Neural cell (in vitro differentiated cells): Measurements from ENCODE around the gene LHFPL6. TPM values are rescaled to one million over a fixed set of nuclear protein-coding genes. Genes with fewer than 3 reads are reported as not detected.

Experiments used
- H2AFZ ChIP-seq: fragments of 200-600, 300-800 bp; sonication (generic), shearing (Covaris generic); 2 replicates; pipeline ENCODE4 v1.6.0; 2014; ENCODE audit warnings: low read depth, mild to moderate bottlenecking, antibody characterized with exemption, low read length, moderate library complexity
- H3F3A ChIP-seq: fragments of 200-600 bp; shearing (Covaris generic); 2 replicates; pipeline ENCODE4 v1.6.1; 2016; ENCODE audit warnings: mild to moderate bottlenecking, moderate library complexity, mixed read lengths, antibody characterized with exemption, low read length; ENCODE audit not compliant: insufficient read depth, poor library complexity, severe bottlenecking
- H3K27ac ChIP-seq: fragments of 200-600, 300-800 bp; sonication (generic), shearing (Covaris generic); 2 replicates; pipeline ENCODE4 v1.5.1; 2014; ENCODE audit warnings: mild to moderate bottlenecking, low read length, moderate library complexity
- H3K27me3 ChIP-seq: fragments of 300-800, 200-600 bp; sonication (generic), shearing (Covaris generic); 2 replicates; pipeline ENCODE4 v1.6.0; 2014; ENCODE audit warnings: mild to moderate bottlenecking, low read depth, low read length, moderate library complexity; ENCODE audit not compliant: insufficient read depth
- H3K36me3 ChIP-seq: fragments of 300-800, 200-600 bp; sonication (generic), shearing (Covaris generic); 2 replicates; pipeline ENCODE4 v1.5.1; 2014; ENCODE audit warnings: mild to moderate bottlenecking, antibody characterized with exemption, low read length, moderate library complexity; ENCODE audit not compliant: insufficient read depth
- H3K4me2 ChIP-seq: fragments of 300-800, 200-600 bp; sonication (generic), shearing (Covaris generic); 2 replicates; pipeline ENCODE4 v1.6.0; 2014; ENCODE audit warnings: mild to moderate bottlenecking, low read length
- H3K4me3 ChIP-seq: fragments of 300-800, 200-600 bp; sonication (generic), shearing (Covaris generic); 2 replicates; pipeline ENCODE4 v1.5.1; 2014; ENCODE audit warnings: mild to moderate bottlenecking, low read length, moderate library complexity
- H3K79me2 ChIP-seq: fragments of 200-600 bp; shearing (Covaris generic); replicated peaks from 2 replicates; pipeline ENCODE4 v1.6.0; 2014; ENCODE audit warnings: mild to moderate bottlenecking, low read length, moderate library complexity; ENCODE audit not compliant: insufficient read depth
- H3K9ac ChIP-seq: fragments of 300-800, 200-600 bp; sonication (generic), shearing (Covaris generic); 2 replicates; pipeline ENCODE4 v1.6.1; 2016; ENCODE audit warnings: mild to moderate bottlenecking, low read length, mixed read lengths
- H3K9me2 ChIP-seq: fragments of 200-600 bp; shearing (Covaris generic); 2 replicates; pipeline ENCODE4 v1.6.1; 2016; ENCODE audit warnings: mild to moderate bottlenecking, low read length, mixed read lengths; ENCODE audit not compliant: insufficient read depth
- H3K9me3 ChIP-seq: fragments of 200-600, 300-800 bp; sonication (generic), shearing (Covaris generic); 2 replicates; pipeline ENCODE4 v1.6.1; 2016; ENCODE audit warnings: mild to moderate bottlenecking, mixed run types, low read length, moderate library complexity, mixed read lengths
- H4K20me1 ChIP-seq: fragments of 200-600 bp; shearing (Covaris generic); 2 replicates; pipeline ENCODE4 v1.6.1; 2016; ENCODE audit warnings: mild to moderate bottlenecking, mixed run types; ENCODE audit not compliant: insufficient read depth
- CTCF ChIP-seq: fragments of 450-650 bp; IDR thresholded peaks from 2 replicates; pipeline ENCODE4 v1.5.1; 2014; ENCODE audit warnings: antibody characterized with exemption, mild to moderate bottlenecking, moderate library complexity; ENCODE audit not compliant: poor library complexity, severe bottlenecking
- EP300 ChIP-seq: fragments of 450-650 bp; conservative IDR thresholded peaks from 2 replicates; pipeline ENCODE4 v1.6.1; 2014; ENCODE audit warnings: antibody characterized with exemption, mild to moderate bottlenecking, moderate library complexity; ENCODE audit not compliant: poor library complexity, severe bottlenecking
- EZH2 ChIP-seq: fragments of 200-600, 300-800 bp; shearing (Covaris generic), sonication (generic); IDR thresholded peaks from 2 replicates; pipeline ENCODE4 v1.6.1; 2014; ENCODE audit warnings: antibody characterized with exemption, low read length, borderline replicate concordance, mild to moderate bottlenecking; ENCODE audit not compliant: insufficient read depth, poor library complexity, severe bottlenecking
- MXI1 ChIP-seq: fragments of 450-650 bp; conservative IDR thresholded peaks from 2 replicates; pipeline ENCODE4 v1.6.1; 2014; ENCODE audit warnings: antibody characterized with exemption, mild to moderate bottlenecking; ENCODE audit not compliant: poor library complexity, severe bottlenecking
- POLR2AphosphoS5 ChIP-seq: IDR thresholded peaks from 2 replicates; pipeline ENCODE4 v1.6.1; 2012
- RAD21 ChIP-seq: fragments of 450-650 bp; conservative IDR thresholded peaks from 2 replicates; pipeline ENCODE4 v1.6.1; 2014; ENCODE audit warnings: antibody characterized with exemption, mild to moderate bottlenecking, moderate library complexity
- REST ChIP-seq: IDR thresholded peaks from 2 replicates; pipeline ENCODE4 v1.6.1; 2012; ENCODE audit warnings: borderline replicate concordance
- SMC3 ChIP-seq: fragments of 450-650 bp; conservative IDR thresholded peaks from 2 replicates; pipeline ENCODE4 v1.6.1; 2014; ENCODE audit warnings: antibody characterized with exemption, mild to moderate bottlenecking, moderate library complexity; ENCODE audit not compliant: poor library complexity
- polyA plus RNA-seq: library from polyadenylated mRNA; depleted of rRNA; stranded (reverse); fragments of >200 nt; gene quantifications from 2 replicates; pipeline ENCODE4 v1.2.3, GENCODE V29; 2014

Gene LHFPL6
- polyA plus RNA-seq, 1 donor from 2014 or later = 36.3 TPM

DNA sequence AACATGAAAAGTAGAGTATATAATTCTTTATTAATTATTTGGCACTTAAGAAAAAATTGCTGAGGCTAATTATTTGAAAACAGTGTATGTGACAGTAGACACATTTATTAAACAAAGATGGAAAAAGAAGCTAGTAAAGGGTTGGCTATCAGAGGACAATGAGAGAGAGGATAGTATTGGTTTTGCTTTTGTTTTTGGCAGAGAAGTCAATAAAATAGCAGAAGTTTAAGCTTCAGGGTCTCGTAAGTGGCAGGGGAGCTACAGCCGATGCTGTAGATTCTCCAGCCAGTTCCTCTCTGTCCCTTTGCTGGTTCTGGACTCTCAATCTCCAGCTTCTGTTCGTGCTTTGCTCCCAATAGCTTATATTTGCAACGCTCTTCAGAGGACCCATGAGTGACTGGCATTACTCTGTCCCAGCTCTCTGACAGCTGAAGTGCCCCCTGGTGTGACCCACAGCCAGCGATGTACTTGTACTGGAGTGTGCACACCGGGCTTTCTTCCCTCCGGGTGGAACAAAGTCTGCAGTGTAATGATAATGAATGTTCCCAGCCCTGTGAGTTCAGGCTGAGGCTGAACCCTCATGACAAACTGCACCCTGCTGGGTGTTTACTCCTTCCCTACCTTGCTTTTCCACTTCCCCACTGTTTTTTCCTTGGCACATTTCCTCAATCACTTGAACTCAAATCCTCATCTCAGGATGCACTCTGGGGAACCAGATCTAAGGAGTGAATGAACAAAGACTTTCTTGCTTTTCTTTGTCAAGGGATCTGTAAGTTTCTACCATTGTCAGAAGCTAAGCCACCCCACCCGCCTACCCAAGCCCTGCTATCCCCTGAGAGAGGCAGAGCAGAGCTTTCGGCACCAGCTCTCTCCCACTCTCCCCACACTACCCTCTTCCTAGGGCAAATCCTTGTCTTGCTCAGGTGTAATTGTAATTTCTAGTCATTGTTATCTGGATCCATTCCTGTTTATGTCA lies 254.8 kb downstream of the LHFPL6 start:
- Histone ChIP-seq H3K9me3 (no peaks in the 10 kb centered on the region), H3K36me3 (no peaks in the 10 kb centered on the region), H4K20me1 (no peaks in the 10 kb centered on the region), H3K9ac (no peak overlapping the region), H2AFZ (no peak overlapping the region), H3K79me2 (no peaks in the 10 kb centered on the region), H3F3A (peaks cover 19% of the 10 kb centered on the region), H3K4me3 (no peak overlapping the region), H3K4me2 (no peak overlapping the region), H3K9me2 (no peaks in the 10 kb centered on the region), H3K27ac (no peak overlapping the region), H3K27me3 (no peaks in the 10 kb centered on the region)
- no peak for TF ChIP-seq EZH2
- no peak for TF ChIP-seq SMC3
- TF ChIP-seq EP300 = no peak
- peak; percentile 42 for TF ChIP-seq REST

- H3K27ac ChIP-seq = no peak overlapping the region
- no peak for TF ChIP-seq REST
- no peak for TF ChIP-seq RAD21
- TF ChIP-seq EP300 = no peak
- TF ChIP-seq SMC3 = no peak
- no peak for TF ChIP-seq POLR2AphosphoS5
- TF ChIP-seq EZH2 = no peak
- no peak for TF ChIP-seq MXI1
- TF ChIP-seq CTCF = no peak
- no peak overlapping the region for H2AFZ ChIP-seq
- no peaks in the 10 kb centered on the region for H3K27me3 ChIP-seq
- peaks cover 16% of the 10 kb centered on the region for H3F3A ChIP-seq
- H3K79me2 ChIP-seq = no peaks in the 10 kb centered on the region
- H3K36me3 ChIP-seq = no peaks in the 10 kb centered on the region
- no peaks in the 10 kb centered on the region for H3K9me3 ChIP-seq
- H4K20me1 ChIP-seq = no peaks in the 10 kb centered on the region
- no peak overlapping the region for H3K4me2 ChIP-seq
- no peak overlapping the region for H3K4me3 ChIP-seq
- no peak overlapping the region for H3K9ac ChIP-seq
- H3K9me2 ChIP-seq = no peaks in the 10 kb centered on the region
Measured at GRCh38 chr13:39345982-39346381, 257.0 kb downstream of the LHFPL6 start.
